T-helper 2 cell (primary cell): ENCODE data around the gene FARSB.
"Not testable (repeated sequence)": the region's sequence is repeated elsewhere in the genome, so short reads cannot be mapped to it uniquely, and the experiment has no call there.

Source experiments
- DNase-seq, 5 experiments: peaks; one replicate each; pipeline versions ENCODE4 v3.0.0 to v3.0.0-alpha.2; 2012 to 2022

The FARSB gene

GRCh38 chr2:222604749-222605515 lies 51.0 kb downstream of the FARSB start:
- DNase-seq, result no peak

- DNase-seq, result no peak
Measured at GRCh38 chr2:222603501-222603900, 52.4 kb downstream of the FARSB start.

- DNase-seq, result no peak
Measured at GRCh38 chr2:222598611-222599010, 57.3 kb downstream of the FARSB start.

DNA sequence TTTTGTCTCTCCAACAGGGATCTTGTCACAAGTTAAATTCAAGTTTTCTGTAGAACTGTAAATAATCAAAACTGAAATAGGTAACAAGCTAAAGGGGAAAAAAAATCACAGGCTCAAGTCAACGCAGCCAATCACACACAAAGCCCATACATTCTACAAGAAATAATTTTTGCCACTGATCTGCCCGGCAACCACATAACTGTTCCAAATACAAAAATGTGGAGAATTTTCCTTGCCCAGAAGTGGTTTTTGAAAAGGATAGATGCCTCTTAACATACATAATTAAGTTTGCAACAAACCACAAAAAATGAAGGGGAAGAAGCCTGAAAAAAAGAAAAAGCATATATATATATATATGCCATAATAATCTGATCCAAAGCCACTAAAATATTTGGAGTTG lies 60.3 kb downstream of the FARSB start:
- no peak for DNase-seq

DNA sequence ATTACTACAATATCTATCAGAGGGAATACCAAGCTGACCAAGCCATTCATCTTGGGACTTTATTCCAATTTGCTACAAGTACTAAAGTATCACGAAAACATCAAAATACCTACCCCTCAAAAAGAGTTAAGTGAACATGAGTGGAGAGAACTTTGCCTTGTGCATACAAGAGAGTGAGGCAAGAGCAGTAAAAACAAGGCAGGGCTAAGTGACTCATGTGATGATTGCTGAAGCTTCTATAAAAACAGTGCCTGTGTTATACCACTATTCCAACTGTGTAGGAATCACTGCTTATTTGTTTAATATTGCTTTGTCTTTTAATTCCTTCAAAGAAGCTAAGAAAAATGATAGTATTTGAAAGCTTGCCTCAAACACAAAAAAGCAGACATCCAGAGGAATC lies 61.2 kb downstream of the FARSB start:
- no peak for DNase-seq

- no peak for DNase-seq
Measured at GRCh38 chr2:222592176-222592575, 63.7 kb downstream of the FARSB start.

GRCh38 chr2:222591661-222592060 lies 64.2 kb downstream of the FARSB start:
- no peak for DNase-seq

DNA sequence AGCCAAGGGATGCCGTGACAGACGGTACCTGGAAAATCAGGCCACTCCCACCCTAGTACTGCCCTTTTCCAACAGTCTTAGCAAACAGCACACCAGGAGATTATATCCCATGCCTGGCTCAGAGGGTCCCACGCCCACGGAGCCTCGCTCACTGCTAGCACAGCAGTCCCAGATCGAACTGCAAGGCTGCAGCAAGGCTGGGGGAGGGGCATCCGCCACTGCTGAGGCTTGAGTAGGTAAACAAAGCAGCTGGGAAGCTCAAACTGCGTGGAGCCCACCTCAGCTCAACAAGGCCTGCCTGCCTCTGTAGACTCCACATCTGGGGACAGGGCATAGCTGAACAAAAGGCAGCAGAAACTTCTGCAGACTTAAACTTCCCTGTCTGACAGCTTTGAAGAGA lies 71.3 kb downstream of the FARSB start:
- DNase-seq, result not testable (repeated sequence)

- DNase-seq, result peak in 1 of 5 experiments; percentile 20
Measured at GRCh38 chr2:222582928-222583327, 73.0 kb downstream of the FARSB start.

GRCh38 chr2:222577341-222577740 lies 78.6 kb downstream of the FARSB start:
- DNase-seq, result no peak

DNA sequence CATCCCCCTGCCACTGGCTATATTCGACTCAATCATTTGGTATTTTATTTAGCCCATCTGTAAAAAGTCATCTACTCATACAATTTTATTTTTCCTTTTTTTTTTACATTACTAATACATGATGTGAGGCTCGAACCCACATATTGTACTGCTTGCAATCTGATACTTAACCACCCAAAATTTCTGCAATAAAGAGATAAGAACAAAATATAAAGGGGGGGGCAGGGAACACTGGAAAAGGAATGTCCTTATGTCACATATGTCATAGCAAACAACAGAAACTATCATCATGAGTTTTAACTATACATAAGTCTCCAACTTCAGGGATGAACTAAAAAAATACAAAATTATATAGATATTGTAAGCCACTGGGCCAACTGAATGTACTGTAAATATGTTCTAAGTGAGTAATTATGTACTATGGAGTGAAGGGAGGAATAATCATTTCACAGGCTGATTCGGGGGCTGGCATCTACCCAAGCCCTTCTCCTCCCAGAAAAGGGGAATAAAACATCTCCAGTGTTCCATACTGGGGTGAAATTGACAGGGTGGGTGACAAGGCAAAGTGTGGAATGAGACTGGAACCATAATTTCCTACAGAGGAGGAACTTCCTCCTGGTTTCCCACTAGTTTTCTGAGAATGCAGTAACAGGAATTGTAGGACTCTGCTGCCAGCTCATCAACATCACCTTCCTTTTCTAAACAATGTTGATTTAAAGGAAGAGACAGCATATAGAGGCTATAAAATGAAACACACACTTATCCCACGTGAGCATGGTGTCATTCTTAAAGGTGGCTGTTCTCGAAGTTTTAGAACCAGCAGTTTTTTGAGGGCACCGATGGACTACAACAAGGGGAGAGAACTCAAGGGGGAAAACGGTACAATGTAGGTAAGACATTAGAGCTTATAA lies 79.5 kb downstream of the FARSB start:
- no peak for DNase-seq

DNA sequence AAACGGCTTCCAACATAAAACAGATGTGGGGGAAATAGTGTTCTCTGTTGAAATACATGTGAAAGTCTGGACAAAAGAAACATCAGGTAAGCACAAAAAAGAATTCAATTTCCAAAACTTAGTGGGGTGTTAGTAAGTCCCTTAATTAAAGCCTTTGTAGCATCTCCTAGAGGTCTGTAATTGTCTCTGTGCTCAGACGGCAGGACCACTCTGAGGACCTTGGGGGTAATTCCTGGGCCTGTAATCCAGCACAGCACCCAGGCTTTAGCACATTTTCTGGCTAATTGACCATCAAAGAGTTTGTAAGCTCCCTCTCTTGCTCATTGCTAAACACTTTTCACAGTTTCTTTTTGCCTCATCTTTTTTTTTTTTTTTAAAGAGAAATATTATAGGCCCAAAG lies 80.3 kb downstream of the FARSB start:
- DNase-seq, result no peak

DNA sequence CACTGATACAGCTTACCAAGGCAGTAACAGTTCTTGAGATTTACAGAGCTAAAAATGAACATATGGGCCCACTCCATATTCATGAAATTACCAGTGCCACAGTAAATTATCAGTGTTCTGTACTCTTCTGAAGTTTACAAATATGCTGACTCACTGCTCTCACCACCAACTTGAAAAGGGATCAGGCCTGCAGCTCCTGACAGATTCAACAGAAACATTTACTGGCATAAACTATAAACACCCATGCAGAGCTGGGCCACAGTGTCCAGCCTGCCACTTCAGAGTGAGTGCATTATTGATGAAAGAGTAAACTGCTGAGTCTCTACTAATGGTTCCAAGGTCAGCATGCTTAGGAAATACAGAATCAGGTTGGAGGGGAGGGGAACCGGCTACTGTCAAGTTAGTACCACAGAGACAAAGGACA lies 83.1 kb downstream of the FARSB start:
- DNase-seq, result peak in 1 of 5 experiments; percentile 29

DNA sequence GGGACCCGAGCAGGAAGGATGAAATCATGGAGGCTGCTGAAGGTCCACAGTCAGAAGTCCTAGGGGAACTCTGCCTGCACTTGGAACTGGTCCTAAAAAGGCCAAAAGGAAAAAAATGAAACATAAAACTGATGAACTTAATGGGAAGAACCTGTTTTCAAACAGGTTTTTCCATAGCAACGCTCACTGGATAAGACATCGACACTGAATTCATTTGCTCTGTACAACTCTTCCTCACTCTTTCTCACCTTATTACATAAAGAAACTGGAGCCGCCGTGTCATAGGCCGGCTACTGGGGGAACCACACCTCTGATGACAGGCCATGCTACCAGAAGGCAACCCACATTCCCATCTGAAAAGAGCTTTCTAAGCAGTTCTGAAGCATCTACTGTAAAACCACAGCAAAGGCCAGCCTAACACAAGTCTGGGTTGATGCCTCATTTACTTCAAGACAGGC lies 83.6 kb downstream of the FARSB start:
- DNase-seq, result peak in 1 of 5 experiments; percentile 31

- DNase-seq, result no peak
Measured at GRCh38 chr2:222569826-222570225, 86.1 kb downstream of the FARSB start.

DNA sequence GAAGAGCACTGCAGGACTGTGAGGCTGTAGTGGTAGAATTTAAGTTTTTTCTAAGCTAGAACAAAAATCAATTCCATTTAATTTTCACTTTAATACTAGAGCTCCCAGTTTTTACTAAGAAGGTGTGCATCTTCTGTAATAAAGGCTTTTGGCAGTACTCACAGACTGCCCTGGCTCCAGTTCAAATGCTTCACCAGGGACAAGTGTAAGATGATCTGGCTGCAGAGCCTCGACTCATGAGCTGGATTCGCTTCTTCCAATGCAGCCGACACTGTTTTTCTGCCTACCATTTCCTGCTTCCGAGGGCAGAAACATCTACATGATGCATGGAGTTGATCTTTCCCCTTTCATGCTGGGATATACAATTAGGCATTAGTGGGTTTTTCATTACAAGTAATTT lies 87.0 kb downstream of the FARSB start:
- no peak for DNase-seq

DNA sequence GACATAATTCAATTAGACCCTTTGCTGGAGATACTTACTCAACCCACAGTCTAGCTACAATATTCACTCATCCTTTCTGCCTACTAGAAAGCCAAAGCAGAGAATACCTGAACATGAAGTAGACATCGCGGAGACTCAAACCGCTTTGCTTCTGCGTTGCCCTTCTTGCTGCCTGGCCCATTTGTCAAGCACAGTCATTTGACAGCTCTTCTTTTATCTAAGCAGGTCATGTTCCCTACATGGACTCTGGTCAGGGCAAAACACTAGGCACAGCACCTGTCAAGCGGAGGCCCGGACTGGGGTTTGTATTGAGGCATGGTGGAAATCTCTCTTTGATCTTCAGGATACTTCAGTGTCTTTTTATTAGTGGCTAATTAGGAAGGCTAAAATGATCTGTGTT lies 89.7 kb downstream of the FARSB start:
- no peak for DNase-seq

GRCh38 chr2:222563936-222564335 lies 92.0 kb downstream of the FARSB start:
- no peak for DNase-seq

GRCh38 chr2:222563106-222563718 lies 92.7 kb downstream of the FARSB start:
- no peak for DNase-seq

DNA sequence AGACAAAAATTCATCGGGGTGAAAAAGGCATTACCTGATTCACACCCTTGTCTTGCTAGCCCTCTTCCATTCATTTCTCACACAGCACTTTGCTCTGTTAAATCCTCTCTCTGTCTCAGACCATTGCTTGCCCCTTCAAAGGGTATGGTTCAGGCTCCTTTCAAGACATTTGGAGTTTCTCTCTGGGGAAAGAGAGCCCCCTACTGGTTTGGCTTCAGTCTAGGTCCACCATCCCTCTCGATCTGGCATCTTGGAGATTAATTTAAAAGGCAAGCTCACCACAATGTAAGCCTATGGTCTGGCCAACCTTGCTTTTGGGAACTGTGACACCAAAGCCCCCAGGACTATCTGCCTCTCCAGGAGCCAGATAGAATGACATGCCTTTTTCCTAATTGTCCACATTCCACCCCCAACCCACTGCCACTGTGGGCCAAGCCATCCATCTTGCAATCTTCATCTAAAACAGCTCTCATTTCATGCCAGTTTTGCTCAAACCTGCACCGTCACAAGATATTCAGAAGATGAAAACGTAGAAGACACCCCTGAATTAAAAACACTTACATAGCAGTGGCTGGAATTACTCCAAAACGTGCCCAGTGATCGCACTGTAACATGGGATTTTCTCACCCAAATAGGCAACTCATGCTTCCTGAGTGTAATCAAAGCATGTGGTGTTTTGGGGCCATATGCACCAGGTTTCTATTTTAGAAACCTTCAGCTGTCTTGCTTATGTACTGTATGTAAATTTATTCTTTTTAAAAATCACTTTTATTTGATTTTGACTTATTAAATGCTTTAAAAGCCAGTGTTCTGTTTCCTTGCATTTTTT lies 93.9 kb downstream of the FARSB start:
- DNase-seq, result peak in 1 of 5 experiments; percentile 59

GRCh38 chr2:222561151-222561550 lies 94.7 kb downstream of the FARSB start:
- no peak for DNase-seq

DNA sequence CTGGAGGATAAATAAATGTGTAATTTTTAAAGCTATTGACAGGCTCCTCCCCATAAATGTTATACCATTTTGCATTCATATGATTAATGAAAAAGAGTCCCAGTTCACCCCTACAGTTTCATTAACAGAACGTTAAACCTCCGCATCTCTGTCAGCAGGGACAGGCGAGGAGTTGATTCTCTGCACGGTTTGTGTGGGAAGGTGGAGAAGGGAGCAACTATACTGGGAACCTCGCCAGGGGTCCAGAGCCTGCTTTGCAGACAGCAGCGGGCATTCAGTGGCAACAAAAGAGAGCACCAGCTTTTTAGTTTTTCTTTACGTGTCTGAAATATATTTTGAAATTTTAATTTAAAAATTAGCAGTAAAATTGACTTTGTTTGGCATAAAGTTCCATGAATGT lies 101.4 kb downstream of the FARSB start:
- DNase-seq, result no peak
